ENCODE results near the gene CD40LG.

DNA sequence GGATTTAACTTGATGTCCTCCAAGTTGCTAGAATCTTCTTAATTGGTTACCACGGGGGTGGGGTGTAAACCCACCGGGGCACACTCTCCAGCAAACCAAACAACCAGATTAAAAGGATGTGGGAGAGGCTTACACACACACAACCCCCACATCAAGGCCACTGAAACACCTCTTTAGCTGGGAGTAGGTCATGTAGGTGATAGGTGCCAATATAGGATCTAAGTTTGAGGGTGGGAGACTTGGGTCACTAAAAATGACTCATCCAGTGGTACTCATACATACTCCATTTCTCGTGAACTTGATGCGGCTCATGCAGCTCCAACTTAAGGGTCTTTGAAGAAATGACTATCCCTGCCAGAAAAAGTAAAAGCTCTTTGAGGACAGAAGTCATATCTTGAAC is 20.5 kb upstream of the CD40LG start:
- no peak for TF ChIP-seq POLR2A (IDR thresholded peaks at IDR 0.05)
- no peak for TF ChIP-seq CTCF (IDR thresholded peaks at IDR 0.05)
